ENCODE results near the gene STARD13. TPM values are rescaled to one million over a fixed set of nuclear protein-coding genes. Genes with fewer than 3 reads are reported as not detected.

STARD13 gene
- polyA plus RNA-seq, 1 donor (not counting 4 experiments of a cell fraction or from before 2014, with no cell fraction given) = 11.9 TPM

DNA sequence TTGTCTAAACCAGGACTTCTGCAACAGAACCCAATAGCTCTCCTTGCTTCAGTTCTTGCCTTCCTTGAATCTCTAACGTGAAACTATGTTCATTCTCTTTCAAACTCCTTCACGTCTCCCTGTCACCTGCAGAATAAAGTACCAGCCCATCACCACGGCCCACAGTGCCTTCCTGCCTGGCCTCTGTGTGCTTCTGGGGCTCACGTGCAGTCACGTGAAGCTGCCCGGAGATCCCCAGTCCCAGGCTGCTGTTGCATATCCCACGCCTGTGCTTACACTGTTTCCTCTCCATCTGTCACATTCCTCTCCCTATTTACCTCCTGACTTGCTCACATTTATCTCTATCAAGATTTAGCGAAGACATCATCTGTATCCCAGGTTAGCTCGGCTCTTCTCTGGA is 102.8 kb downstream of the STARD13 start:
- H3K27me3 ChIP-seq (ENCODE audit: control insufficient read depth, extremely low read depth, insufficient read depth, low read length) = no peaks in the 10 kb centered on the region
- H3K79me2 ChIP-seq (ENCODE audit: control insufficient read depth, insufficient read depth, low read length) = no peaks in the 10 kb centered on the region
- H3K4me2 ChIP-seq (ENCODE audit: control insufficient read depth, extremely low read depth, insufficient read depth, low read depth, low read length) = no peak overlapping the region
- no peaks in the 10 kb centered on the region for H3K9me3 ChIP-seq (ENCODE audit: control insufficient read depth, low read depth, low read length)
- H3K36me3 ChIP-seq (ENCODE audit: control insufficient read depth in 2 of 2, extremely low read depth in 1 of 2, insufficient read depth in 2 of 2, low read length in 2 of 2) = peaks cover 0 to 8% of the 10 kb centered on the region in 2 experiments
- FAIRE-seq = no peak
- dilution Hi-C loops (cut with MboI; ENCODE audit: extremely low pct_ligation_motif_present, low sequenced_read_pairs) = no loop called here
- TF ChIP-seq CTCF (optimal IDR thresholded peaks at IDR 0.05 in 1 of 3, IDR thresholded peaks at IDR 0.05 in 1 of 3, conservative IDR thresholded peaks at IDR 0.05 in 1 of 3; ENCODE audit: extremely low read depth in 1 of 3, insufficient read depth in 2 of 3, low read length in 3 of 3) (no peak), EZH2 (IDR thresholded peaks at IDR 0.05; ENCODE audit: low read length) (no peak)
- H3K27ac ChIP-seq (ENCODE audit: control insufficient read depth, insufficient read depth, low read length) = no peak overlapping the region
- H3K4me3 ChIP-seq (ENCODE audit: control insufficient read depth in 2 of 3, extremely low read depth in 1 of 3, insufficient read depth in 2 of 3, low read depth in 1 of 3, low read length in 3 of 3) = no peak overlapping the region
- DNase-seq (ENCODE audit: low read depth, low spot score) = no peak
- no peak overlapping the region for H3K9ac ChIP-seq (ENCODE audit: control insufficient read depth, extremely low read depth, insufficient read depth, low read length)
- H3K4me1 ChIP-seq (ENCODE audit: control insufficient read depth, extremely low read depth, insufficient read depth, low read length) = peaks cover 6% of the 10 kb centered on the region
- H2AFZ ChIP-seq (ENCODE audit: control insufficient read depth, low read length) = no peak overlapping the region
- no peaks in the 10 kb centered on the region for H3K9me1 ChIP-seq (ENCODE audit: control insufficient read depth, extremely low read depth, insufficient read depth, low read length)
- no peaks in the 10 kb centered on the region for H4K20me1 ChIP-seq (ENCODE audit: control insufficient read depth, extremely low read depth, insufficient read depth, low read length)

- DNase-seq (ENCODE audit: low read depth, low spot score) (no peak), FAIRE-seq (no peak)
- Histone ChIP-seq H3K4me3 (ENCODE audit: control insufficient read depth in 2 of 3, extremely low read depth in 1 of 3, insufficient read depth in 2 of 3, low read depth in 1 of 3, low read length in 3 of 3) (no peak overlapping the region), H3K27ac (ENCODE audit: control insufficient read depth, insufficient read depth, low read length) (no peak overlapping the region), H3K4me1 (ENCODE audit: control insufficient read depth, extremely low read depth, insufficient read depth, low read length) (no peaks in the 10 kb centered on the region), H2AFZ (ENCODE audit: control insufficient read depth, low read length) (no peak overlapping the region), H3K9ac (ENCODE audit: control insufficient read depth, extremely low read depth, insufficient read depth, low read length) (no peak overlapping the region), H4K20me1 (ENCODE audit: control insufficient read depth, extremely low read depth, insufficient read depth, low read length) (no peaks in the 10 kb centered on the region), H3K79me2 (ENCODE audit: control insufficient read depth, insufficient read depth, low read length) (no peaks in the 10 kb centered on the region), H3K36me3 (ENCODE audit: control insufficient read depth in 2 of 2, extremely low read depth in 1 of 2, insufficient read depth in 2 of 2, low read length in 2 of 2) (peaks cover 0 to 8% of the 10 kb centered on the region in 2 experiments), H3K9me3 (ENCODE audit: control insufficient read depth, low read depth, low read length) (no peaks in the 10 kb centered on the region), H3K9me1 (ENCODE audit: control insufficient read depth, extremely low read depth, insufficient read depth, low read length) (no peaks in the 10 kb centered on the region), H3K27me3 (ENCODE audit: control insufficient read depth, extremely low read depth, insufficient read depth, low read length) (no peaks in the 10 kb centered on the region), H3K4me2 (ENCODE audit: control insufficient read depth, extremely low read depth, insufficient read depth, low read depth, low read length) (no peak overlapping the region)
- TF ChIP-seq EZH2 (IDR thresholded peaks at IDR 0.05; ENCODE audit: low read length) = no peak
- no peak for TF ChIP-seq CTCF (optimal IDR thresholded peaks at IDR 0.05 in 1 of 3, IDR thresholded peaks at IDR 0.05 in 1 of 3, conservative IDR thresholded peaks at IDR 0.05 in 1 of 3; ENCODE audit: extremely low read depth in 1 of 3, insufficient read depth in 2 of 3, low read length in 3 of 3)
- dilution Hi-C loops (cut with MboI; ENCODE audit: extremely low pct_ligation_motif_present, low sequenced_read_pairs) = no loop called here
Measured at GRCh38 chr13:33181264-33181663, 104.3 kb downstream of the STARD13 start.
